A673 (cell line): Measurements from ENCODE around the gene SLC17A8. TPM values are rescaled to one million over a fixed set of nuclear protein-coding genes. Genes with fewer than 3 reads are reported as not detected.

Experiments used
- BruUV-seq: library from RNA; stranded (reverse); fragments of 400-500 nt; replicated peaks from 2 replicates; lab custom pipeline; 2021; lab: Mats Ljungman, UMichigan
- CTCF ChIA-PET: fragments of 300-600 bp; sonication (Branson Sonifier 250); formaldehyde crosslinking; loops from one replicate; lab custom pipeline; 2022; ENCODE audit warnings: antibody characterized with exemption; lab: Charles Lee
- POLR2A ChIA-PET: fragments of 300-600 bp; sonication (Branson Sonifier 250); formaldehyde crosslinking; loops from one replicate; lab custom pipeline; 2022; ENCODE audit warnings: antibody characterized with exemption; ENCODE audit not compliant: low non-redundant PET; lab: Charles Lee
- DNase-seq: peaks from one replicate; pipeline ENCODE4 v3.0.0-alpha.2; 2015; ENCODE audit warnings: low spot score
- H3K27ac ChIP-seq: fragments of 200-600 bp; sonication (generic); 2 replicates; pipeline ENCODE4 v1.5.1; 2016; ENCODE audit warnings: mixed run types, low read depth, mild to moderate bottlenecking, mixed read lengths, antibody characterized with exemption, low read length; ENCODE audit not compliant: poor library complexity, severe bottlenecking
- H3K27me3 ChIP-seq: fragments of 200-600 bp; sonication (generic); replicated peaks from 2 replicates; pipeline ENCODE4 v1.6.1; 2017; ENCODE audit warnings: mixed run types, low read depth, mild to moderate bottlenecking, mixed read lengths, antibody characterized with exemption, low read length; ENCODE audit not compliant: insufficient read depth, poor library complexity
- H3K36me3 ChIP-seq: fragments of 200-600 bp; sonication (generic); 2 replicates; pipeline ENCODE4 v1.6.1; 2016; ENCODE audit warnings: mixed run types, mild to moderate bottlenecking, mixed read lengths, antibody characterized with exemption, low read length; ENCODE audit not compliant: insufficient read depth, poor library complexity, severe bottlenecking
- H3K4me1 ChIP-seq: fragments of 200-600 bp; sonication (generic); 2 replicates; pipeline ENCODE4 v1.6.1; 2017; ENCODE audit warnings: mixed run types, mild to moderate bottlenecking, mixed read lengths, antibody characterized with exemption, low read length; ENCODE audit not compliant: insufficient read depth, poor library complexity, severe bottlenecking
- H3K4me3 ChIP-seq: fragments of 200-600 bp; sonication (generic); 2 replicates; pipeline ENCODE4 v1.5.1; 2016; ENCODE audit warnings: low read depth, mixed run types, mild to moderate bottlenecking, mixed read lengths, low read length; ENCODE audit not compliant: poor library complexity, severe bottlenecking
- H3K9me3 ChIP-seq: fragments of 200-600 bp; sonication (generic); 2 replicates; pipeline ENCODE4 v1.6.1; 2016; ENCODE audit warnings: mixed run types, low read depth, mild to moderate bottlenecking, mixed read lengths, antibody characterized with exemption, low read length; ENCODE audit not compliant: poor library complexity, severe bottlenecking
- EZH2 ChIP-seq: fragments of 200-600 bp; sonication (generic); IDR thresholded peaks from 2 replicates; pipeline ENCODE4 v1.6.1; 2017; ENCODE audit warnings: borderline replicate concordance, low read depth, mild to moderate bottlenecking, mixed read lengths, antibody characterized with exemption, low read length; ENCODE audit not compliant: poor library complexity, severe bottlenecking
- intact Hi-C: fragments of 100-400 bp; cut with micrococcal nuclease; formaldehyde crosslinking; loops from one replicate; pipeline ENCODE4 v1.10.0; 2022; ENCODE audit not compliant: unreplicated experiment
- total RNA-seq: library from RNA; stranded (reverse); gene quantifications from 2 replicates; pipeline ENCODE4 v1.2.3, GENCODE V29; 2021
- TF ChIP-seq, protein P1 (sequence below): fragments of 300-800, 200-600 bp; sonication (generic); conservative IDR thresholded peaks from 2 replicates; pipeline ENCODE4 v1.5.1; 2017; ENCODE audit warnings: low read depth, mild to moderate bottlenecking, antibody characterized with exemption, low read length, moderate library complexity, mixed read lengths

Gene SLC17A8
- total RNA-seq, 1 experiment from 2014 or later, result not detected

DNA sequence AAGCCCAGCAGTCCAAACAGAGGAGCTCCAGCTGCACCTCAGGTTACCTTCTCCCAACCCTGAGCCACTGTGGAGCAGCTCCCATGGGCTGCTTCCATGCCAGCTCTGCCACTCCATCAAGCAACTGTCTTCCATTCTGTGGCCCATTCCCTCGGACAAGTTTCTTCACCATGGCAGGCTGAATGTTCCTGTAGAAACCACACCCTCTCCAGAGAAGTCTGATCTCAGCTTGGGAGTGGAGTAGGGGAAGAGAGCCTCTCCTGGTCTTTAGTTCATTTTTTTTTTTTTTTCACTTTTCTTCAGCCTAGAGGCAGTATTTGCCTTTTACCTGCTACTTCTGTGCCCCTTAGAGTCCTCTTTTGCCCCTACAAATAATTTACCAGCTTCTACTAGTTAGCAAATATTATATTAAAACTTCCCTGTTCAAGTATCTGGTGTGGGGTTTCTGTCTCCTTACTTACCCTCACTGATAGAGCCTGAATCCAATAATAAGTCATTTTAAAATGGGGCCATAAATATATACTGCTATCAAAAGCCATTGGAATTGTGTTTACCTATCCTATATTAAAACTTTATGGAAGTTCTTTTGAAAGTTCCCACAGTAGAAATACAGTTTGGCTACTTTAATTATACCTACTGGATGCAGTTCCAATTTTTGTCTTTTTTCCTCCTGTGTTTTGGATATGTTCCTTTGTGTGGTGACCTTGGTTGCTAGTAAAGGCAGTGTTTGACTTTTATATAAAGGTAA lies 11.7 kb upstream of the SLC17A8 start:
- BruUV-seq, result no TSS peak
- Histone ChIP-seq H3K4me1 (no peaks in the 10 kb centered on the region), H3K4me3 (no peak overlapping the region), H3K27me3 (no peaks in the 10 kb centered on the region), H3K36me3 (peaks cover 6% of the 10 kb centered on the region), H3K27ac (no peak overlapping the region), H3K9me3 (no peaks in the 10 kb centered on the region)
- ChIA-PET POLR2A (no interaction called here), CTCF (no interaction called here)
- no peak for TF ChIP-seq EZH2
- TF ChIP-seq, protein P1, sequence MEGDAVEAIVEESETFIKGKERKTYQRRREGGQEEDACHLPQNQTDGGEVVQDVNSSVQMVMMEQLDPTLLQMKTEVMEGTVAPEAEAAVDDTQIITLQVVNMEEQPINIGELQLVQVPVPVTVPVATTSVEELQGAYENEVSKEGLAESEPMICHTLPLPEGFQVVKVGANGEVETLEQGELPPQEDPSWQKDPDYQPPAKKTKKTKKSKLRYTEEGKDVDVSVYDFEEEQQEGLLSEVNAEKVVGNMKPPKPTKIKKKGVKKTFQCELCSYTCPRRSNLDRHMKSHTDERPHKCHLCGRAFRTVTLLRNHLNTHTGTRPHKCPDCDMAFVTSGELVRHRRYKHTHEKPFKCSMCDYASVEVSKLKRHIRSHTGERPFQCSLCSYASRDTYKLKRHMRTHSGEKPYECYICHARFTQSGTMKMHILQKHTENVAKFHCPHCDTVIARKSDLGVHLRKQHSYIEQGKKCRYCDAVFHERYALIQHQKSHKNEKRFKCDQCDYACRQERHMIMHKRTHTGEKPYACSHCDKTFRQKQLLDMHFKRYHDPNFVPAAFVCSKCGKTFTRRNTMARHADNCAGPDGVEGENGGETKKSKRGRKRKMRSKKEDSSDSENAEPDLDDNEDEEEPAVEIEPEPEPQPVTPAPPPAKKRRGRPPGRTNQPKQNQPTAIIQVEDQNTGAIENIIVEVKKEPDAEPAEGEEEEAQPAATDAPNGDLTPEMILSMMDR, result no peak
- no peak for DNase-seq
- intact Hi-C loops, result loop anchor here (5.0 kb wide), 2 partner anchors 327 to 977 kb away; no protein-coding TSS in a partner anchor

DNA sequence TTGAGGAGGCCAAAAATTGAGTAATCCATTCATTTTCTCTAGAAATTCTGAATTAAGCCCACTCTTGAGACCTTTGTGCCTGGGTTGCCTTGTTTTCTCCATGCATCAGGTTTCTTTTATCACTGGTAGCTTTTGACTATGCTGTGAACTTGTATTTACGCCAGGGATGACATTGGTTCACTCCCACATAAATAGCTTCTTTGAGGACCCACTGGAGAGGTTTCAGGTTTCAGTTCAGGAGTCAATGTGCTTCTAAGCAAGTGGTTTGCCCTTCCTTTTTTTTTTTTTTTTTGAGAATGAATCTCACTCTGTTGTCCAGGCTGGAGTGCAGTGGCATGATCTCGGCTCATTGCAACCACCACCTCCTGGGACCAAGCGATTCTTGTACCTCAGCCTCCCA lies 10.2 kb upstream of the SLC17A8 start:
- H3K36me3 ChIP-seq, result no peaks in the 10 kb centered on the region
- intact Hi-C loops, result loop anchor here (5.0 kb wide), 2 partner anchors 326 to 976 kb away; no protein-coding TSS in a partner anchor
- H3K4me3 ChIP-seq, result no peak overlapping the region
- ChIA-PET CTCF (interaction anchor here (1.2 kb wide), 1 partner anchor 325 kb away, joined by 4 read pairs; no protein-coding TSS in a partner anchor), POLR2A (interaction anchor here (0.7 kb wide), 1 partner anchor 114 kb away, joined by 11 read pairs; no protein-coding TSS in a partner anchor)
- no peaks in the 10 kb centered on the region for H3K9me3 ChIP-seq
- no peak overlapping the region for H3K27ac ChIP-seq
- H3K27me3 ChIP-seq, result no peaks in the 10 kb centered on the region
- no peaks in the 10 kb centered on the region for H3K4me1 ChIP-seq
- TF ChIP-seq, protein P1, result no peak
- TF ChIP-seq EZH2, result no peak
- BruUV-seq, result no TSS peak
- DNase-seq, result peak; percentile 35

DNA sequence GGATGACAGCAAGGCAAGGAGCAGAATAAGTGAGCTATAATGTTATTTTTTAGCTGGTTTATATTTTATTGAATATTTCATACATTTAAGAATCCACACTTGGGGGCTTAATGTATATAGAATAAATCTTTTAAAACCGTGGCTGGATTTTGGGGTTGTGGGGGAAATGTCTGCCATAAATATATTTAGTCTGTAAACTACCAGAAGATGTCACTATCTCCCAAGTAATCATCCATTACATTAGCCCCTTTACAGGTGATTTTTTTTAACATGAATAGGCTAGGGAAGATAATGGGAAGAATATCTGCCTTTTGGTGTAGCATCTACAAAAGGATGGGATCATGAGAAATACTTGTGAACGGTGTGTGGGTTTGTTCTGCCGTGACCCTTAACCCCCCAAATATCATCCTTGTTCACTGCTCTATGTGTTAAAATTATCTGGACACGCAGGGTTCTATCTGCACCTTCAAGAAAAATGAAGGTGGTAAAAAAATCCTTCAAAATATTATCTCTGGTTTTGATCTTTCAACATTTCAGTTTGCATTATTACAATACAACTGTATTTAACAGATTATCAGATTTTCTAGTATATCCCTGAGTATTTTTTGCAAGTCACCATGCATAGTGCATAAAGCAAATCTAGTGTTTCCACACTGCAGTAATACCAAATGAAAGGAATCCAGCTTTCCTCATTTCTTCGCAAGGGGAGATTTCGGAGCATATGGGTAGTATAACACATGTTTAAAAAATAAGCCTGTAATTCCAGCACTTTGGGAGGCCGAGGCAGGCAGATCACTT lies 8.0 kb upstream of the SLC17A8 start:
- no peak for TF ChIP-seq EZH2
- TF ChIP-seq, protein P1, result peak; percentile 54
- no peaks in the 10 kb centered on the region for H3K27me3 ChIP-seq
- H3K27ac ChIP-seq, result no peak overlapping the region
- ChIA-PET CTCF (interaction anchor here (1.0 kb wide), 2 partner anchors 56 to 207 kb away, joined by 3 to 4 read pairs; no protein-coding TSS in a partner anchor), POLR2A (no interaction called here)
- peak; percentile 42 for DNase-seq
- H3K4me1 ChIP-seq, result no peaks in the 10 kb centered on the region
- no peak overlapping the region for H3K4me3 ChIP-seq
- no TSS peak for BruUV-seq
- H3K36me3 ChIP-seq, result no peaks in the 10 kb centered on the region
- no peaks in the 10 kb centered on the region for H3K9me3 ChIP-seq
- intact Hi-C loops, result loop anchor here (1.0 to 5.0 kb wide), 3 partner anchors 205 to 973 kb away; no protein-coding TSS in a partner anchor
